Hematopoietic multipotent progenitor cell treated with erythropoietin and hydrocortisone succinate and interleukin-3 and kit ligand, for 17 days (in vitro differentiated cells): ENCODE measurements around the gene POPDC3.
"Not testable (repeated sequence)": the region's sequence is repeated elsewhere in the genome, so short reads cannot be mapped to it uniquely, and the experiment has no call there.

Source experiments
- DNase-seq: peaks from one replicate; pipeline ENCODE4 v3.0.0-alpha.2; 2015; ENCODE audit warnings: low spot score

POPDC3 gene

GRCh38 chr6:105194591-105194990 lies 14.8 kb upstream of the POPDC3 start:
- no peak for DNase-seq

DNA sequence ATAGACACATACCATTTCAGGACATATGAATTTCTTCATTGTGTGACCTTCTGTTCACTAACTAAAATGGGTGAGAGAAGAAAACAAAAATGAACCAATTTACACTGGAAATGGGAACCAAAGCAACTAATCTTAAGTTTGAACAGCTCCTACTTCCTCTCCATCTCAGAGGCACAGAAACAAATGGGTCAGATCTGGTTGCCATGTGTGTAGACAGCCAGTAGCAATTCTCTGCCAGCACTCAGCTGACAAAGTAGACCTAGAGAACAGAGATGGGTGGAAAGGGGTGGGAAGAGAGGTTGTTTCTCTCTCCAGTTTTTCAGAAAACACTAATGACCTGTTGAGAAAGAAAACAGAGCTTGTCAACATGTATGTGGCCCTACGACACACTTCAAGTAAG lies 14.3 kb upstream of the POPDC3 start:
- no peak for DNase-seq

DNA sequence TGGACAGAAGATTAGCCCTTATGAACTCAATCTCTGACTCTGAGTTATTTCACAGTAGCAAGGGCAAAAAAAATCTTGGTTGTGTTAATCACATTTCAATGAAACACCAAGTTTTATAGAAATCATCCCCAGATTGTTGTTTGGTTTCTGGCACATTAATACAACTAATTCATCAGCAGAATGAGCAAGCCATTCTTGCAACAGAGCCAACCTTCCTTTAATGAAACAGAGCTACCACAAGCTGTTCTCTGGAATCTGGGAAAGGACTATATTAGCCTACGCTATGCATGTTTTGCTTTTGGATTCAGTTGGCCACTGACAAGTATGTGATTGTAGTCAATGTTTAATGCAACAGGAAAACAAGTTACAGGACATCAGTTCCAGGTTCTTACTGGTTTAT lies 13.8 kb upstream of the POPDC3 start:
- no peak for DNase-seq

GRCh38 chr6:105192707-105193465 lies 13.1 kb upstream of the POPDC3 start:
- DNase-seq = no peak

- no peak for DNase-seq
Observed at GRCh38 chr6:105191351-105191750, 11.5 kb upstream of the POPDC3 start.

GRCh38 chr6:105189026-105189820 lies 9.4 kb upstream of the POPDC3 start:
- DNase-seq = no peak

DNA sequence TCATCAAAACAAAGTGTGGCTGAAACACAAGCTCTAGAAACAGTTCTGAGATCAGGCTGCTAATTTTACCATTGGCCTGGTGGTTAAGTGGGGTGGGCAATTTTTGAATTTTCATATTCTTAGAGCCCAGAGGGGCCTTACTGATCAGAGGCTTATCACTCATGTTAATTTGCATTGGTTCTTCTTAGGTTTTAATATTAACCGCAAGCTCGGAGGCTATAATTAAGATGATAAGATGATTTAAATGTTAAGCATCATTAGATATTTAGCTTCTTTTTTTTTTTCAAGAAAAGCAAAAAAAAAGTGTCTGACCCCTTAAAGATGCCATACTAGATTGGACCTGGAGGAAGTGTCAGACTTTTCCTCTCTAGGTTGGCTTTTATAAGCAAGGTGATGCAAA lies 8.4 kb upstream of the POPDC3 start:
- DNase-seq = no peak

DNA sequence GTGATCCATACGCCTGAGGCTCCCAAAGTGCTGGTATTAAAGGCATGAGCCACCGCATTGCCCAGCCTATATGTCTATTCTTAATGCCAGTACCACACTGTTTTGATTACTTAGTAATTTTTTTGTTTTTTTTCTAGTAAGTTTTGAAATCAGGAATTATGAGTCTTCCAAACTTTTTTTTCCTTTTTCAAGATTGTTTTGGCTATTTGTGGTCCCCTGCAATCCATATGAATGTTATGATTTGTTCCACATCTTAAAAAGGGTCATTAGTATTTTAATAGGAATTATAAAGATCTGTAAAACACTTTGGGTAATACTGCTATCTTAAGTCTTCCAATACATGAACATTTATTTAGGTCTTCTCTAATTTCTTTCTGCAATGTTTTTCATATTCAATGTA lies 6.8 kb upstream of the POPDC3 start:
- DNase-seq = no peak

DNA sequence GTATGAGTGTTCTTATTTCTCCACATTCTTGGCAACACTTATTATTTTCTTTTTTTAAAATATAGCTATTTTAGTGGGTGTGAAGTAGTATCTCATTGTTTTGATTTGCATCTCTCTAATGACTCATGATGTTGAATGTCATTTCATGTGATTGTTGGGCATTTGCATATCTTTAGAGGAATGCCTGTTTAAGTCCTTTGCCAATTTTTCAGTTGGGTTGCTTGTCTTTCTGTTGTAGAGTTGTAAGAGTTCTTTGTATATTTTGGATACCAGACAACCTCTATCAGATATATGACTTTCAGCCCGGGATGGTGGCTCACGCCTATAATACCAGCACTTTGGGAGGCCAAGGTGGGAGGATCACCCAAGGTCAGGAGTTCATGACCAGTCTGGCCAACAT lies 5.1 kb upstream of the POPDC3 start:
- DNase-seq = no peak

GRCh38 chr6:105181981-105182515 lies 2.2 kb upstream of the POPDC3 start:
- no peak for DNase-seq

DNA sequence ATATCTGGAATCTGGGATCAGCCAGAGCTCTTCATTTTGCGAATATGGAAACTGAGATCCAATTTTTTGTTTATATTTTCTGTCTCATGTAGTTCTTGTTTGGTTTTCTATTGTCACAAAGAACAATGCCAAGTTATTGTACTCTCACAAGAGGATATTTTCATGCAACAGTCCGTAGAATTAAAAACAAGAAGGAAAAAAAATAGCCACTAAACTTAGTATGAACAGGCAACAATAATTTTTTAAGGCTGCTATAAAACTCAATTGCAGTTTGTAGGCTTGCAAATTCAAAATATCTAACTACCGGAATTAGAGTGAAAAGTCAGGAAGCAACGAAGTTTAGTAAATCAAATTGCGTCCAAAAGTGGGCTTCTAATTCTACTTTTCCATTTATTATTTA lies 1.2 kb downstream of the POPDC3 start:
- DNase-seq = no peak

GRCh38 chr6:105178110-105178509 lies 1.7 kb downstream of the POPDC3 start:
- no peak for DNase-seq

DNA sequence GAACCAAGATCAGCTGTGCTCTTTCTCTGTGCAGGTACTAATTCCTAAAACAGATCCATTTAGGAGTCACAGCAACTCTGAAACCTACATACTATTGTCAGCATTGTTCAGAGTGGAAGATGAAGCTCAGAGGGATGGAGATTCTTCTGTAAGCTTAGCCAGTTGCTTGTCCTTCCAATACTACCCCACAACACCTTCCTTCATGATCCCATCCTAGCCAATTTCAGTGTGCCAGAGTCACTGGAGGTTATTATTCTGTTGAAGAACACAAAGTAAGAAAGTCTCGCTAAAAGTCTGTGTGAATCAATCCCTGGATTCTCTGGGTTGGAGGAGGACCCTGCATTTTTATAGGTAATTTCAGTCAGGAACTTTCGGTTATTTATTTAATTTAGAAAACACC lies 2.3 kb downstream of the POPDC3 start:
- DNase-seq = no peak

DNA sequence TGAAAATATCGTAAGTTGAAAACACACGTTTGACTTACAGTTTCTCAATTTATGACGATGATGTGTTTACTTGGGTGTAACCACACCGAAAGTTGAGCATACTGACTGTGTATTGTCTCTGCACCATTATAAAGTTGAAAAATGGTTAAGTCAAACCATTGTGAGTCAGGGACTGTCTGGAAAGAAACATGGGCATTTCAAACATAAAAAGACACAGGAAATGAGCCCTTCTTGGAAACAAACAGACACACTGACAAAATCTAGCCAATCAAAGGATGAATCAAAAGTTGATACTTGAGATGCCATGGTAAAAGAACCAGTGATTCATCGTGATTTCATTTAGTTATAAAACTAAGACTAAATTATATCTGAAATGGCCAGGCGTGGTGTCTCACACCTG lies 5.3 kb downstream of the POPDC3 start:
- no peak for DNase-seq

DNA sequence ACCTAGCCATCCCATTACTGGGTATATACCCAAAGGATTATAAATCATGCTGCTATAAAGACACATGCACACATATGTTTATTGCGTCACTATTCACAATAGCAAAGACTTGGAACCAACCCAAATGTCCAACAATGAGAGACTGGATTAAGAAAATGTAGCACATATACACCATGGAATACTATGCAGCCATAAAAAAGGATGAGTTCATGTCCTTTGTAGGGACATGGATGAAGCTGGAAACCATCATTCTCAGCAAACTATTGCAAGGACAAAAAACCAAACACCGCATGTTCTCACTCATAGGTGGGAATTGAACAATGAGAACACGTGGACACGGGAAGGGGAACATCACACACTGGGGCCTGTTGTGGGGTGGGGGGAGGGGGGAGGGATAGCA lies 7.3 kb downstream of the POPDC3 start:
- DNase-seq = not testable (repeated sequence)

GRCh38 chr6:105170059-105170458 lies 9.8 kb downstream of the POPDC3 start:
- DNase-seq = no peak

DNA sequence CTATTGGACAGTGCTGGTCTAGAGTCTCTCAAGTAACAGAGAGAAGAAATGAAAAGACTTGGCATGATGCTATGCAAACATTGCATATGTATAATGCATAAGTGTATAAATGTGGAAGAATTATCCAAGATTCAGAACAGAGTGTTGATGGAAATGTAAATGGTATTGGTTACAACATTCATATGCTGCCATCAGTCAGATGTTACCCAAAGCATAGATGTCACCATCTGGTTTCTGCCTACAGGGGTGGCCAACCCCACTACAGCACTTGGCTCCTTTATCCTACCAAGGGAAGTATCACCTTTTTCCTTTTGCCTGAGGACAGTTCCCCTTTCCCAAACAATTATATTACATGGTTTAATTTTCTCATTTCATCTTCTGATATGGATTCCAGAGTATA lies 11.9 kb downstream of the POPDC3 start:
- DNase-seq = no peak

GRCh38 chr6:105164418-105164817 lies 15.4 kb downstream of the POPDC3 start:
- no peak for DNase-seq

GRCh38 chr6:105163183-105163582 lies 16.6 kb downstream of the POPDC3 start:
- DNase-seq = no peak

- DNase-seq = no peak
Observed at GRCh38 chr6:105162377-105162776, 17.4 kb downstream of the POPDC3 start.

DNA sequence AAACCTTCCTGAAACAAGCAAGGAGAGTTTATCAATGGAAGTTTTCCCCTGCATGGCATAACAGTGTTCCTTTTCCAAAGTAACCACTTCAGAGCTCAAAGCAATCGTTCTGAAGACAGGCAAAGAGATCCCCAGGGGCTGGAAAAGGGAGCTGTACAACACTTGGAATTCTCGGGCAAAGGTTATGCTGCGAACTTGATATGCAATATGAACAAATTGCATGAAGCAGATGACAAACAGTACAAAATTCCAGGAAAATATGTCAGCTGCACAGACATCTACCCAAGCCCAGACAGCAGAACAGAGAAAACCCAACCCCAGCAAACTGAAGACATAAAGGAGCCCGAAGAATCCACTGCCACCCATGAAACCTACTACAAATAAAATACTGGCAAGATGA lies 18.4 kb downstream of the POPDC3 start:
- DNase-seq = no peak

DNA sequence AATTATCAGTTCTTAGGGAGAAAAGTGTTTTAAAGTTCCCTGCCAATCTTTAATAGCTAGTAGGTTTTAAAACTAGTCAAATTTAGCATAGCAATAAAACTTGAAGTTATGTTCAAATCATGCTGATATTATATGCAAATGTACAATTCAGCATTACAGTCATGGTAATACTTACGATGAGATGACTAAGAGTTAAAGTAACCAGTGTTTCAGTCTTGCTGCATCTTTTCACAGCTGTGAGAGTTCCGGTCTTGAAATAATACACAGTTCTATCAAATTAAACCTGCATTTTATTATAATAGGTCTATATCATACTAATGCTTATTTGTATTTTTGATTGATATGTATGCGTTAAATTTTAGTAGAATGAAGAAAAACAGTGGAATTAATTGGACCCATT lies 26.1 kb downstream of the POPDC3 start:
- no peak for DNase-seq

DNA sequence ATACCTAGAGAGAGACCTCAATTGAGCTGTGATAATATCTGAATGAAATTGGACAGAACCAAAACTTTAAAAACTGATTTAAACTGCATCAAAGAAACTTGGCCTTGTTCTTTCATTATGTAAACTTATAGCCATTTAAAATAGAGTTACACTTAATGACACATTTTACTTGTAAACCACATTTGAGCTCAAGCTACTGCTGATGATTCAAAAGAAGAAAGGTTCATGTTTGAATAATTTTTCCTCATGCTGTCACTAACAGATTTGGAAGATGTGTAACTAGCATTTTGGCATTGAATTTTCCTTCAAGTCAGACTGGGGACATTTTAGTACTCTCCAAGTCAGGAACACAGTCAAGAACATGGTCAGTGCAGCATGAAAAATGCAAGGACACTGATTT lies 26.9 kb downstream of the POPDC3 start:
- DNase-seq = no peak
